Breast epithelium (tissue), 4 donors: ENCODE results near the gene NFATC4. TPM values are rescaled to one million over a fixed set of nuclear protein-coding genes. Genes with fewer than 3 reads are reported as not detected.
"Not testable (repeated sequence)": the region's sequence is repeated elsewhere in the genome, so short reads cannot be mapped to it uniquely, and the experiment has no call there.

Experiments used
- DNase-seq, 2 donors: peaks; one replicate each; pipeline ENCODE4 v3.0.0-alpha.2; 2019; ENCODE audit warnings: low spot score in 2 of 2
- H3K27ac ChIP-seq, 2 donors: fragments of 200-600 bp; sonication (generic) in 1 of 2; one replicate each; pipeline ENCODE4 v1.5.1; 2016 to 2019; ENCODE audit warnings: mild to moderate bottlenecking in 1 of 2
- H3K27me3 ChIP-seq, 2 donors: fragments of 200-600 bp; sonication (generic) in 1 of 2; one replicate each; pipeline versions ENCODE4 v1.5.1 to v1.6.0; 2017 to 2019; ENCODE audit warnings: control low read depth in 1 of 2, mild to moderate bottlenecking in 1 of 2
- H3K36me3 ChIP-seq: fragments of 200-600 bp; one replicate; pipeline ENCODE4 v1.5.1; 2019
- H3K4me1 ChIP-seq, 2 donors: fragments of 200-600 bp; sonication (generic); one replicate each; pipeline ENCODE4 v1.5.1; 2016 to 2019; ENCODE audit warnings: control low read depth in 1 of 2
- H3K4me3 ChIP-seq, 3 donors: fragments of 200-600 bp; sonication (generic); 1 replicate in 2 of 3; 2 replicates in 1 of 3; pipeline ENCODE4 v1.5.1; 2016 to 2019; ENCODE audit warnings: mild to moderate bottlenecking in 3 of 3, moderate library complexity in 2 of 3
- H3K9me3 ChIP-seq, 2 donors: fragments of 200-600 bp; sonication (generic) in 1 of 2; one replicate each; pipeline ENCODE4 v1.5.1; 2016 to 2019; ENCODE audit warnings: control low read depth in 1 of 2
- CTCF ChIP-seq, 3 donors: fragments of 450-650 bp; IDR thresholded peaks; one replicate each; pipeline ENCODE4 v1.5.1; 2016 to 2017; ENCODE audit warnings: antibody characterized with exemption in 3 of 3, mild to moderate bottlenecking in 3 of 3, moderate library complexity in 3 of 3
- POLR2A ChIP-seq: fragments of 450-650 bp; IDR thresholded peaks from one replicate; pipeline ENCODE4 v1.6.1; 2016; ENCODE audit warnings: antibody characterized with exemption, mild to moderate bottlenecking, moderate library complexity
- POLR2AphosphoS5 ChIP-seq, 3 donors: sonication (generic); formaldehyde crosslinking; IDR thresholded peaks; one replicate each; pipeline ENCODE4 v1.6.1; 2017; ENCODE audit warnings: antibody characterized with exemption in 3 of 3
- intact Hi-C: fragments of 100-400 bp; cut with DNase I; formaldehyde crosslinking; loops from one replicate; pipeline ENCODE4 v1.15.1; 2023; ENCODE audit warnings: low total_unique reads
- total RNA-seq, 3 donors: library from RNA; depleted of rRNA; stranded (reverse); fragments of >200 nt; gene quantifications; one replicate each; pipeline ENCODE4 v1.1.0, GENCODE V29; 2016

NFATC4 gene
- total RNA-seq, 3 donors from 2014 or later: 28.6 to 67.2 (median 32.8) TPM

- Histone ChIP-seq H3K4me3 (no peak overlapping the region), H3K27me3 (no peaks in the 10 kb centered on the region), H3K9me3 (no peaks in the 10 kb centered on the region), H3K36me3 (no peaks in the 10 kb centered on the region), H3K4me1 (no peaks in the 10 kb centered on the region), H3K27ac (no peak overlapping the region)
- intact Hi-C loops: no loop called here
- DNase-seq: no peak
- TF ChIP-seq CTCF (IDR thresholded peaks at IDR 0.05) (no peak), POLR2AphosphoS5 (IDR thresholded peaks at IDR 0.05) (no peak), POLR2A (no peak)
Observed at GRCh38 chr14:24387009-24387345, 19.0 kb downstream of the NFATC4 start.

GRCh38 chr14:24387579-24387978 is 19.6 kb downstream of the NFATC4 start:
- H3K9me3 ChIP-seq, intact Hi-C loops, H3K27ac ChIP-seq, H3K4me1 ChIP-seq, H3K27me3 ChIP-seq, DNase-seq, H3K36me3 ChIP-seq, H3K4me3 ChIP-seq: not testable (repeated sequence)

GRCh38 chr14:24388474-24389179 is 20.6 kb downstream of the NFATC4 start:
- Histone ChIP-seq H3K4me3 (no peak overlapping the region), H3K4me1 (no peaks in the 10 kb centered on the region), H3K27ac (peak overlapping the region in 1 of 2 donors; percentile 50), H3K9me3 (no peaks in the 10 kb centered on the region), H3K36me3 (no peaks in the 10 kb centered on the region), H3K27me3 (no peaks in the 10 kb centered on the region)
- TF ChIP-seq POLR2A (no peak), CTCF (IDR thresholded peaks at IDR 0.05) (no peak), POLR2AphosphoS5 (IDR thresholded peaks at IDR 0.05) (no peak)
- intact Hi-C loops: no loop called here
- DNase-seq: no peak

- Histone ChIP-seq H3K27ac (peak overlapping the region in 1 of 2 donors; percentile 50), H3K36me3 (no peaks in the 10 kb centered on the region), H3K4me3 (no peak overlapping the region), H3K9me3 (no peaks in the 10 kb centered on the region), H3K4me1 (no peaks in the 10 kb centered on the region), H3K27me3 (no peaks in the 10 kb centered on the region)
- DNase-seq: no peak
- no peak for TF ChIP-seq POLR2A
- no peak for TF ChIP-seq POLR2AphosphoS5 (IDR thresholded peaks at IDR 0.05)
- intact Hi-C loops: no loop called here
Observed at GRCh38 chr14:24389226-24389848, 21.4 kb downstream of the NFATC4 start.

GRCh38 chr14:24390701-24391468 is 22.9 kb downstream of the NFATC4 start:
- TF ChIP-seq POLR2AphosphoS5 (IDR thresholded peaks at IDR 0.05) (no peak), POLR2A (no peak), CTCF (IDR thresholded peaks at IDR 0.05) (no peak)

More at GRCh38 chr14:24390701-24391468, 22.9 kb downstream of the NFATC4 start:
- Histone ChIP-seq H3K4me3 (no peak overlapping the region), H3K27me3 (no peaks in the 10 kb centered on the region), H3K27ac (no peak overlapping the region), H3K9me3 (no peaks in the 10 kb centered on the region), H3K36me3 (no peaks in the 10 kb centered on the region), H3K4me1 (no peaks in the 10 kb centered on the region)
- intact Hi-C loops: no loop called here
- DNase-seq: no peak
